Transverse colon (tissue), 4 donors: Measurements from ENCODE around the gene INSRR.

Source experiments
- CTCF ChIP-seq, 5 experiments: fragments of 200-600 bp in 3 of 5; fragments of 450-650 bp in 2 of 5; sonication (generic) in 3 of 5; IDR thresholded peaks; 1 replicate in 2 of 5; 2 replicates in 3 of 5; pipeline ENCODE4 v1.5.1; 2016 to 2017; ENCODE audit warnings: antibody characterized with exemption in 5 of 5, inconsistent platforms in 3 of 5, mild to moderate bottlenecking in 2 of 5, moderate library complexity in 1 of 5
- EP300 ChIP-seq: sonication (generic); formaldehyde crosslinking; IDR thresholded peaks from one replicate; pipeline ENCODE4 v1.6.1; 2017; ENCODE audit warnings: antibody characterized with exemption, low read depth
- POLR2AphosphoS5 ChIP-seq, 3 donors: sonication (generic); formaldehyde crosslinking; IDR thresholded peaks; one replicate each; pipeline ENCODE4 v1.6.1; 2016; ENCODE audit warnings: antibody characterized with exemption in 3 of 3

GRCh38 chr1:156873659-156874058 is 14.7 kb upstream of the INSRR start:
- no peak for TF ChIP-seq CTCF (IDR thresholded peaks at IDR 0.05)
- no peak for TF ChIP-seq EP300
- TF ChIP-seq POLR2AphosphoS5 (IDR thresholded peaks at IDR 0.05), result no peak
